GM18499 (cell line): ENCODE results near the gene TOM1.

Source experiments
- ATAC-seq: cut with Tn5 transposase; IDR thresholded peaks from one replicate; pipeline ENCODE4 v1.9.1; 2021; ENCODE audit warnings: moderate number of reproducible peaks; ENCODE audit not compliant: insufficient read depth, unreplicated experiment

The TOM1 gene

GRCh38 chr22:35322126-35322525 is 22.4 kb downstream of the TOM1 start:
- no peak for ATAC-seq

DNA sequence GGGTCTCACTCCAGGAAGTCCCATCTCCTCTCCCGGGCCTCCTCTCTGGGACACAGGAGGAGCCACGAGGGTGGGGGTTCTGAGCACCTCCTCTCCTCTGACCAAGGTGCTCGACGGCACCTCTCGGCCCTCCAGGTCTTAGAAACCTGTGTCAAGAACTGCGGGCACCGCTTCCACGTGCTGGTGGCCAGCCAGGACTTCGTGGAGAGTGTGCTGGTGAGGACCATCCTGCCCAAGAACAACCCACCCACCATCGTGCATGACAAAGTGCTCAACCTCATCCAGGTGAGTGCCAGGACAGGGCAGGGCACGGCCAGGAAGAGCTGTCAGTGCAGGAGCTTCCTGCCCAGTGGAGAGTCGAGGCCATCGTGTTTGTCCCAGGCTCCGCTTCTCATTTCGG is 23.2 kb downstream of the TOM1 start:
- no peak for ATAC-seq

- no peak for ATAC-seq
Measured at GRCh38 chr22:35323305-35323704, 23.6 kb downstream of the TOM1 start.

- no peak for ATAC-seq
Measured at GRCh38 chr22:35324067-35324466, 24.4 kb downstream of the TOM1 start.

DNA sequence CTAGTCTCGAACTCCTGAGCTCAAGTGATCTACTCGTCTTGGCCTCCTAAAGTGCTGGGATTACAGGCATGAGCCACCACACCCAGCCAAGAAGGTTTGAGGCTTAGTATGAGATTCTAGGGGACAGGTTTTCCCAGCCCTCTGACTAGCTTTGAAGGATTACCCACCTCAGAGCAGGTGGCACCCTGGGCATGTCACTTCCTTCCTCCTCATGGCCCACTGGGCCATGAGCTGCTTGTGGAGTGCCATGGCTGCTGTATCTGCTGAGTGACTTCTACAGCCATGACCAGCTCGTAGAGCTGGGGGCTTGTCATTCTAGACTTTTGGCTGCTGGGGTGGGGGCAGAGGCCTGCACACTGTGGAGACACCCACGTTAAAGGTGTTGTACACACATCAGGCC is 25.1 kb downstream of the TOM1 start:
- no peak for ATAC-seq

DNA sequence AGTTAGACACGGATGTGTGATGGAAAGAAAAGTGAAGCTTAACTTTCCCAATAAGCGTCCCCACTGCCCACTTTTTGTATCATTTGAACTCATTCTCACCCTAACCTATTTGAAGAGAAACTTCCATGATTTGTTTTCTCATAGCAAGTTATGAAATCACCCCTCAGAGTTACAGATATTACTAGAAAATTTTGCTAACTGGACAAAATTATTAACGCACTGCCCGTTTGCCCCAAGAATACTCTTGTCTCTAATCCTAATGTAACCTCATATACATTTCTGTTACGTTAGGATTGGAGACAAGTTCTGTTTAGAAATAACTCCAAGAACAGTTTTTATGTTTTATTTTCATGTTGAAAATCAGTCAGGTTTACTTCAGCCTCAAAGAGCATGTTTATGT is 25.5 kb downstream of the TOM1 start:
- no peak for ATAC-seq

DNA sequence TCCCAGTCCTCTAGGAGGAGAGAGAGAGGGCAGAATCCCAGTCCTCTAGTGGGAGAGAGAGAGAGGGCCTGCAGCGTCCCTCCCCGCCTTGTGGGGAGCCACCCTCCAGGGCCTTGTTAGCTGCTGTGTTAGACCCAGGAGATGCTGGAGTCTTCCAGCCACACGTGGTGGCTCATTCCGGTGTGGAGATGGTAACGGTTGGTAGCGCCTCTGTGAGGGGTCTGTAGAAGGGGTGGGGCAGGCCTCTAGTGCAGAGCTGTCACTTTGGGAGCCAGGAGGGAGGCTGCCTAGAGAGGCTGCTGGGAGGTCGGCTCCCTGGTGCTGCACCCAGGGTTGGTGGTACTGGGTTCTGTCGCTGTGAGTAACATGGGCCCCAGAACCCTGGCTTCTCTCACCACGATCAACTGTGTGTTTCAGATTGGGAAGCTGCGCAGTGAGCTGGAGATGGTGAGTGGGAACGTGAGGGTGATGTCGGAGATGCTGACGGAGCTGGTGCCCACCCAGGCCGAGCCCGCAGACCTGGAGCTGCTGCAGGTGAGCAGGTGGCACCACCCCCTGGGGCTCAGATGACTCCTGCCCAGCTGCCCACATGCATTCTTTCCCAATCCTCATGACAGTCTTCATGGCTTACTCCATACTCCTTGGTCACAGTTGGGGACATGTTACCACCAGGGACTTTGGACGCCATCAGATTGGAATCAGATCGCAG is 27.3 kb downstream of the TOM1 start:
- ATAC-seq: no peak

- no peak for ATAC-seq
Measured at GRCh38 chr22:35327690-35328471, 28.2 kb downstream of the TOM1 start.

DNA sequence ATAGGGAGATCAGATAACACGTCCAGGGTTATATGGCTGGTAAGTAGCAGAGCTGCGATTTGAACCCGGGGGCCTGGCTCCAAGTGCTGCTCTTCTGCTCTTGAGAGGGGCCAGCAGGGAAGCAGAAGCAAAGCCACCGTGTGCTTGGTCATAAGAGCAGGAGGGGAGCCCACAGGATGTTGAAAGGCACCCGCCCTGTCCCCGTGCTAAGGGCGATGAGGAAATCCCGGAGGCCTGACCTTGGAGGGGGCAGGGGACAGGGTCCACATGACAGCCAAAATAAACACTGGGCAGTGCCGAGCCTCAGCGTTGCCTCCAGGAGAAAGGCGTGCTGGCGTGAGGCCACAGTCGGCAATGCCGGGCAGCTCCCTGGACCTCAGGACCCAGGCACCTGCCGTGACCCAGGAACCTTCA is 28.8 kb downstream of the TOM1 start:
- no peak for ATAC-seq

DNA sequence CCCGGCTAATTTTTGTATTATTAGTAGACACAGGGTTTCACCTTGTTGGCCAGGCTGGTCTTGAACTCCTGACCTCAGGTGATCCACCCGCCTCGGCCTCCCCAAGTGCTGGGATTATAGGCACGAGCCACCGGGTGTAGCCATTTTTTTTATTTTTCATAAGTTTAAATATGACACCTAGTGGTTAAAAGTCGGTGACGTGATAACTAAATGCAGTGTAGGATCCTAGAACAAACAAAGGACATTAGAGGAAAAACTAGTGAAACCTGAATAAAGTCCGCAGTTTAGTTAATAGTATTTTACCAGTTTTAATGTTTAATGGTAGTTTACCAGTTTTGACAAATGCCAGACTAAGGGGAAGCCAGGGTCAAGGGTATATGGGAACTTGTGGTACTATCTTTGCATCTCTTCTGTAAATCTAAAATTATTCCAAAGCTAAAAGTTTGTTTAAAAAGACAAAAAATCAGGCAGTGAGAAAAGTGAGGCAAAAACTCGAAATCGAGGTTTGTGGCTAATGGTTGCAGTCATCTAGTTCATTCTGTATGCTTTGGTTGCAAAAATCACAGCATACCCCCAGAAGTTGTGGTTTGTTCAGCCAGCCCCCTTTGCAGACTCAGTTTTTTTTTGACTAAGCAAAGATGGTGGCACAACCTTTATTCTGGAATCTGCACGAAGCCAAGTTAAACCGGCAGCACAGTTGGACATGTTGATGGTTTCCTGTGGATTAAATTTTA is 29.6 kb downstream of the TOM1 start:
- no peak for ATAC-seq

- ATAC-seq: no peak
Measured at GRCh38 chr22:35330258-35330861, 30.7 kb downstream of the TOM1 start.

DNA sequence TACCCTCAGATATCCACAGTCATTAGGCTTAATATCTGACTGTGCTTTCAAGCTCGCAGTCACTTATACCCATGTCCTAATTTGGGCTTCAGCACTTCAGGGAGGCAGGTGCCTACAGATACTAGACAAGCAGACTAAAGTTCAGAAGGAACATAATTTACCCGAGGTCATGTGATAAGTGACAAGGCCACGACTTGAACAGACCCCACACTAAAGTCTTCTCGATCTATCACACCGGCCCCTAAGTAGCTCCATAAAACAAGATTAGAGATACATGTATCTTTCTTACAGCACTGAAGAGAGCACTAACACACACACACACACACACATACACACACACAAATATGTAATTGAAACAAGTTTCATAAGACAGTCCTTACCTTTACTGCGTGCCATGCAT is 32.6 kb downstream of the TOM1 start:
- no peak for ATAC-seq

- no peak for ATAC-seq
Measured at GRCh38 chr22:35333220-35333619, 33.5 kb downstream of the TOM1 start.

- ATAC-seq: no peak
Measured at GRCh38 chr22:35334004-35334403, 34.3 kb downstream of the TOM1 start.

GRCh38 chr22:35335468-35335867 is 35.8 kb downstream of the TOM1 start:
- ATAC-seq: no peak

GRCh38 chr22:35335936-35336781 is 36.5 kb downstream of the TOM1 start:
- no peak for ATAC-seq

DNA sequence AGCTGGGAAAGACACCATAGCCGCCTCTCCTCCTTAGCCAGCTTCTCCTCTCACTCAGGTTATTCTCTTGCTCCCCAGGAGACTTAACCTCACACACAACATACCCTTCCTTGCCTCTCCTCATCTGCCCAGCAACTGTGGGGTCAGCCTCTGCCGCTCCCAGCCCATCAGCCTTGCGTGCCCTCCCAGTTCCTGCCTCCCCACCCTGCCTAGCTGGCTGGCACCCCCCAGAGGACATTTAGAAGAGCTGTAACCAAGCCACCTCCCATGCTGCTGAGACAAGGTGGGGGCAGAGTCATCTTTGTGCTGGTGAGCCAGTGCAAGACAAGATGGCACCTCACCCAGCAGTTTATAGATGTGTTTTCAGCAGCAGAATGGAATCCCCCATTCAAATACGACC is 38.2 kb downstream of the TOM1 start:
- ATAC-seq: no peak

GRCh38 chr22:35341090-35341874 is 41.6 kb downstream of the TOM1 start:
- no peak for ATAC-seq

DNA sequence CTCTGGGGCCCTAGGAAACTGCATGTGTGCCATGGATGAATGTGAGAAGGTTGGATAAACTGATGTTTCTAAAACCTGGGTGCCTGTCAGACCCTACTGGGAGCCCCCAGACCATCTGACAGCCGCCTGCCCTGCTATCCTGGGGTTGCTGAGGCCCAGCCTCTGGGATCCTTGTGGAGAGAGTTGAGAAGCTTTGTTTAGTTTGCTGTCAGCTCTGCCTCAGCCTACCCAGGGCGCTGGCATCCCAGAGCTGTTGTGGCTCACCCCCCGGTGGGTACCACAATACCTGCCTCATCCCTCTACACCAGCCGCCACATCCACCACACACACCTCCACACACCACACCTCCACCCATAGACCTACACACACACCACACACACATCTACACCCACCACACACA is 42.7 kb downstream of the TOM1 start:
- ATAC-seq: no peak
